Colonic mucosa (tissue), 4 donors: ENCODE measurements around the gene MTO1. TPM values are rescaled to one million over a fixed set of nuclear protein-coding genes. Genes with fewer than 3 reads are reported as not detected.
A peak's percentile ranks its signal among the peaks of the same experiment; 100 is the strongest.

Experiments
- DNase-seq: peaks from one replicate; pipeline ENCODE4 v3.0.0-alpha.2; 2020
- H3K27ac ChIP-seq: fragments of 200-600 bp; one replicate; pipeline ENCODE4 v1.8.0; 2021
- H3K27me3 ChIP-seq: fragments of 200-600 bp; one replicate; pipeline ENCODE4 v1.8.0; 2021
- H3K36me3 ChIP-seq: fragments of 200-600 bp; one replicate; pipeline ENCODE4 v1.8.0; 2021
- H3K4me1 ChIP-seq: fragments of 200-600 bp; one replicate; pipeline ENCODE4 v1.8.0; 2021; ENCODE audit warnings: mild to moderate bottlenecking
- H3K4me3 ChIP-seq: fragments of 200-600 bp; one replicate; pipeline ENCODE4 v1.8.0; 2021
- H3K9ac ChIP-seq, 2 donors: one replicate each; pipeline ENCODE4 v1.7.0; 2013; ENCODE audit warnings: control low read depth in 2 of 2, low read depth in 2 of 2, low read length in 2 of 2
- H3K9me3 ChIP-seq: fragments of 200-600 bp; one replicate; pipeline ENCODE4 v1.8.0; 2021
- CTCF ChIP-seq: fragments of 200-600 bp; IDR thresholded peaks from one replicate; pipeline ENCODE4 v1.8.0; 2022; ENCODE audit warnings: antibody characterized with exemption, mild to moderate bottlenecking
- intact Hi-C: fragments of 100-400 bp; cut with DNase I; formaldehyde crosslinking; loops from one replicate; pipeline ENCODE4 v1.14.1; 2022
- total RNA-seq, 2 donors: library from RNA; stranded (reverse); fragmentation: NEBNext Ultra II Directional in 1 of 2; extraction: Animal tissue kit (Norgen Biotek cat#: 25700) in 1 of 2; gene quantifications; one replicate each; pipeline ENCODE4 v1.2.1, GENCODE V29; 2021
- donor health status: healthy.
- donor health status: DM: no; HTN: no; CAD: no.
- donor health status: DM: no; HTN: no; CAD: no.

MTO1 gene
- total RNA-seq, 2 donors from 2014 or later = 25.5 to 29.2 TPM

- no peak for TF ChIP-seq CTCF
- no peak for DNase-seq
- no peaks in the 10 kb centered on the region for H3K9me3 ChIP-seq
- H3K27me3 ChIP-seq = no peaks in the 10 kb centered on the region
- H3K4me3 ChIP-seq = no peak overlapping the region
- H3K4me1 ChIP-seq = peaks cover 6% of the 10 kb centered on the region
- H3K9ac ChIP-seq = no peak overlapping the region
- H3K27ac ChIP-seq = no peak overlapping the region
- intact Hi-C loops = loop anchor here (5.0 kb wide), 1 partner anchor 62 kb away; the partner anchor contains the start of gene EEF1A1
- no peaks in the 10 kb centered on the region for H3K36me3 ChIP-seq
Measured at GRCh38 chr6:73460056-73460455, 1.5 kb upstream of the MTO1 start.

- H3K9me3 ChIP-seq = no peaks in the 10 kb centered on the region
- H3K27me3 ChIP-seq = no peaks in the 10 kb centered on the region
- no peak overlapping the region for H3K4me3 ChIP-seq
- peak overlapping the region; percentile 5 for H3K27ac ChIP-seq
- TF ChIP-seq CTCF = no peak
- intact Hi-C loops = no loop called here
- peaks cover 4% of the 10 kb centered on the region for H3K36me3 ChIP-seq
- no peaks in the 10 kb centered on the region for H3K4me1 ChIP-seq
- DNase-seq = no peak
- H3K9ac ChIP-seq = no peak overlapping the region
Measured at GRCh38 chr6:73471686-73472290, 10.3 kb downstream of the MTO1 start.

- DNase-seq = no peak
- intact Hi-C loops = no loop called here
- Histone ChIP-seq H3K27me3 (no peaks in the 10 kb centered on the region), H3K27ac (no peak overlapping the region), H3K4me1 (no peaks in the 10 kb centered on the region), H3K9me3 (no peaks in the 10 kb centered on the region), H3K9ac (no peak overlapping the region), H3K4me3 (no peak overlapping the region), H3K36me3 (peaks cover 12% of the 10 kb centered on the region)
- no peak for TF ChIP-seq CTCF
Measured at GRCh38 chr6:73476723-73477122, 15.2 kb downstream of the MTO1 start.

- H3K9ac ChIP-seq = no peak overlapping the region
- H3K27me3 ChIP-seq = no peaks in the 10 kb centered on the region
- H3K36me3 ChIP-seq = peaks cover 16% of the 10 kb centered on the region
- H3K4me3 ChIP-seq = no peak overlapping the region
- no peak for TF ChIP-seq CTCF
- H3K27ac ChIP-seq = no peak overlapping the region
- intact Hi-C loops = no loop called here
- DNase-seq = no peak
- H3K9me3 ChIP-seq = no peaks in the 10 kb centered on the region
- no peaks in the 10 kb centered on the region for H3K4me1 ChIP-seq
Measured at GRCh38 chr6:73477407-73477806, 15.9 kb downstream of the MTO1 start.

GRCh38 chr6:73481969-73482368 lies 20.4 kb downstream of the MTO1 start:
- no peak for TF ChIP-seq CTCF
- DNase-seq = no peak
- H3K9me3 ChIP-seq = no peaks in the 10 kb centered on the region
- no peak overlapping the region for H3K4me3 ChIP-seq
- intact Hi-C loops = no loop called here
- no peaks in the 10 kb centered on the region for H3K27me3 ChIP-seq
- no peaks in the 10 kb centered on the region for H3K4me1 ChIP-seq
- H3K27ac ChIP-seq = no peak overlapping the region
- no peak overlapping the region for H3K9ac ChIP-seq
- H3K36me3 ChIP-seq = peaks cover 20% of the 10 kb centered on the region
